NOMO-1 treated with dmso at 0.1 percent for 144 hours (cell line): ENCODE results near the gene TBC1D24.
"Not testable (repeated sequence)": the region's sequence is repeated elsewhere in the genome, so short reads cannot be mapped to it uniquely, and the experiment has no call there.

Source experiments
- DNase-seq: peaks from one replicate; lab custom pipeline; 2025; ENCODE audit not compliant: unreplicated experiment; lab: John Stamatoyannopoulos, UW

The TBC1D24 gene

GRCh38 chr16:2474877-2475412 is at the start of gene TBC1D24:
TBC1D24 (plus strand) TSS chr16:2475127; CDS start chr16:2496149, 21,022 bp downstream.
- DNase-seq: peak; percentile 70

GRCh38 chr16:2425825-2426430 is 49.0 kb upstream of the TBC1D24 start:
- no peak for DNase-seq

- DNase-seq: no peak
Observed at GRCh38 chr16:2426941-2427361, 48.0 kb upstream of the TBC1D24 start.

- DNase-seq: no peak
Observed at GRCh38 chr16:2427526-2427925, 47.4 kb upstream of the TBC1D24 start.

- DNase-seq: no peak
Observed at GRCh38 chr16:2428051-2428783, 46.7 kb upstream of the TBC1D24 start.

- no peak for DNase-seq
Observed at GRCh38 chr16:2428784-2429033, 46.2 kb upstream of the TBC1D24 start.

- DNase-seq: peak; percentile 89
Observed at GRCh38 chr16:2429034-2429770, 45.7 kb upstream of the TBC1D24 start, which contains the start of gene CCNF. CCNF (plus strand) TSS chr16:2429447; CDS start chr16:2429482, 35 bp downstream.

- no peak for DNase-seq
Observed at GRCh38 chr16:2429771-2430663, 44.9 kb upstream of the TBC1D24 start.

GRCh38 chr16:2432286-2432685 is 42.6 kb upstream of the TBC1D24 start:
- DNase-seq: no peak

- no peak for DNase-seq
Observed at GRCh38 chr16:2432801-2433505, 42.0 kb upstream of the TBC1D24 start.

GRCh38 chr16:2435236-2435635 is 39.7 kb upstream of the TBC1D24 start:
- DNase-seq: not testable (repeated sequence)

GRCh38 chr16:2436110-2436509 is 38.8 kb upstream of the TBC1D24 start:
- DNase-seq: no peak

GRCh38 chr16:2437032-2437790 is 37.7 kb upstream of the TBC1D24 start:
- DNase-seq: no peak

- DNase-seq: no peak
Observed at GRCh38 chr16:2438121-2438520, 36.8 kb upstream of the TBC1D24 start.

- no peak for DNase-seq
Observed at GRCh38 chr16:2439598-2439997, 35.3 kb upstream of the TBC1D24 start.

- not testable (repeated sequence) for DNase-seq
Observed at GRCh38 chr16:2441143-2441804, 33.7 kb upstream of the TBC1D24 start.

GRCh38 chr16:2443555-2443954 is 31.4 kb upstream of the TBC1D24 start:
- no peak for DNase-seq

- DNase-seq: no peak
Observed at GRCh38 chr16:2447920-2448583, 26.9 kb upstream of the TBC1D24 start.
